Left forelimb (tissue), 1 donor: Measurements from ENCODE around the gene GDI2.
"Not testable (repeated sequence)": the region's sequence is repeated elsewhere in the genome, so short reads cannot be mapped to it uniquely, and the experiment has no call there.

Source experiments
- DNase-seq: peaks from one replicate; pipeline ENCODE4 v3.0.0-alpha.2; 2018; ENCODE audit warnings: low spot score

The GDI2 gene

DNA sequence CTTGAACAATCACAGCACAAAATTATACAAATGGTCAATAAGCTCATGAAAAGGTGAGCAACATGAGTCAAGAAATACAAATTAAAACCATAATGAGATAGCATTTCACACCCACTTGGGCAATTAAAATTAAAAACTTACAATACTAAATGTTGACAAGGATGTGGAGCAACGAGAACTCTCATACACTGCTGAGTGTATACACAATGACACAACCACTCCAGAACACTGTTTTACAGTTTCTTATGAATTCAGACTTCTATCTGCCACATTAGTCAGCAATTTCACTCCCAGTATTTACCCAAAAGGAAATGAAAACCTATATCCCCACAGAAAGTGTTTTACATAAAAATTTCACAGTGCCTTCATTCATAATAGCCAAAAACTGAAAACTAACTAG lies 31.1 kb downstream of the GDI2 start:
- DNase-seq, result no peak

DNA sequence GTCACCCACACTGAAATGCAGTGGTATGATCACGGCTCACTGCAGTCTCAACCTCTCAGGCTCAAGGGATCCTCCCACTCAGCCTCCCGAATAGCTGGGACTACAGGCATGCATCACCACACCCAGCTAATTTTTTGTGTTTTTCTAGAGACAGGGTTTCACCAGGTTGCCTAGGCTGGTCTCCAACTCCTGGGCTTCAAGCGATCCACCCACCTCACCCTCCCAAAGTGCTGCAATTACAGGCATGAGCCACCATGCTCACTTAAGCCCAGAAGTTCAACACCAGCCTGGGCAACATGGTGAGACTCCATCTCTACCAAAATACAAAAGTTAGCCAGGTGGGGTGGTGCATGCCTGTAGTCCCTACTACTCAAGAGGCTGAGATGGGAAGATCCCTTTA lies 33.5 kb downstream of the GDI2 start:
- DNase-seq, result no peak

DNA sequence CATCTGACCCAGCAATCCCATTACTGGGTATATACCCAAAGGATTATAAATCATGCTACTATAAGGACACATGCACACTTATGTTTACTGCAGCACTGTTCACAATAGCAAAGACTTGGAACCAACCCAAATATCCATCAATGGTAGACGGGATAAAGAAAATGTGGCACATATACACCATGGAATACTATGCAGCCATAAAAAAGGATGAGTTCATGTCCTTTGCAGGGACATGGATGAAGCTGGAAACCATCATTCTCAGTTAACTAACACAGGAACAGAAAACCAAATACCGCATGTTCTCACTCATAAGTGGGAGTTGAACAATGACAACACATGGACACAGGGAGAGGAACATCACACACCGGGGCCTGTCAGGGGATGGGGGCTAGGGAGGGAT lies 35.5 kb downstream of the GDI2 start:
- not testable (repeated sequence) for DNase-seq

DNA sequence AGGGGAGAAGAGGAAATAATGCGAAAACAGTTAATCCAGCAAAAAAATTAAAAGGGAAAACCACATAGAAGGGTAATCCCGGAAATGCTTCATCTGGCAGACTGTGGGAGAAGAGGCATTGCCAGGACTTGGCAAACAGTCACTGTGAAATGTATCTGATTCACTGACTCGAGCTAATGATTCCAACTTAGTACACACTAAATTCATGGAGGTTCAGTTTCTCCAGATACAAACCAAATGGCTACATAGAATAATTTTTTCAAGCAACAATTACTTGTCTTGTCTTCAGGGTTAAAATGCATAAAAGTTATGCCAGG lies 36.4 kb downstream of the GDI2 start:
- DNase-seq, result no peak

DNA sequence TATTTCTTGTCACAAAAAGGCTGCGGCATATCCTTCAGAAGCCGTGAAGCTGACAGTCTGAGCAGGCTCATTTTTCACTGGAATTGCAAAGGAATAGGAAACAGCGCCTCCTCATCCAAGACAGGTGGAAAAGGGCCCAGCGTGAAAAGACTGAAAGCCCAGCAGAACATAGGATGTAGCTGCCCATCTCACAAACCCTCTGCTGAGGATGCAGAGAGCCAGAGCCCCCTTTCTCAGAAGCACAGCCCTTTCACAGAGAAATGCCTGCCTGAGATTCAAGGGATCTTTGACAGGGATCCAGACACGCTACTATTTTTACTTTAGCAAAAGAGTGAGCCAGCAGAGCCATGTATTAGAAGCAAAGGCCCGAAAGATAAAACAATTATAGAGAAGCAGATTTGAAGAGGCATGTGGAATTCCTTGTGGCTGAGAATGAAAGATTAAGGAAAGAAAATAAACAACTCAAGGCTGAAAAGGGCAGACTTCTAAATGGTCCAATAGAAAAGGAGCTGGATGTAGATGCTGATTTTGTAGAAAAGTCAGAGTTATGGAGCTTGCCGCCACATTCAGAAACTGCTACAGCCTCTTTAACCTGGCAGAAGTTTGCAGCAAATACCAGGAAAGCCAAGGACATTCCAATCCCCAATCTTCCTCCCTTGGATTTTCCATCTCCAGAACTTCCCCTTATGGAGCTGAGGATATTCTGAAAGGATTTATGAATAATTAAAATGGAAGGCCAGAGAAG lies 36.9 kb downstream of the GDI2 start:
- no peak for DNase-seq

DNA sequence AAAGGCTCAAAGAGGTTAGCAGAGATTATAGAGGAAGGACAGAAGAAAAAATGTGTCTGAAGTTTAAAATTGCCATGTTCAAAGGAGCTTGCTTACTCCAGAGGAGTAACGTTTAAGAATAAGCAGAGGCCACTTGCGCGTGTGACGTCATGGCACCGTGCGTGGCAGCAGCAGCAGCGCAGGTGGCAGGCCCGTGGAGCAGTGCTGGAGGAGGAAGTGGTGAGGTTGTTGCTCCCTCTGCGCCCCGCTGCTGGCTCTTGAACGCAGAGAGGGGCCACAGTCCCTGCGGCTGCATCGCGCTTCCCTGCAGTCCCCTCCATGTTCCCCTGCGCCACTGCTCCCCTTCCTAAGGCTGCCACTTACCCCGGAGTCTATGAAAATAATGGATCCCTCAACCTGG lies 37.5 kb downstream of the GDI2 start:
- no peak for DNase-seq

DNA sequence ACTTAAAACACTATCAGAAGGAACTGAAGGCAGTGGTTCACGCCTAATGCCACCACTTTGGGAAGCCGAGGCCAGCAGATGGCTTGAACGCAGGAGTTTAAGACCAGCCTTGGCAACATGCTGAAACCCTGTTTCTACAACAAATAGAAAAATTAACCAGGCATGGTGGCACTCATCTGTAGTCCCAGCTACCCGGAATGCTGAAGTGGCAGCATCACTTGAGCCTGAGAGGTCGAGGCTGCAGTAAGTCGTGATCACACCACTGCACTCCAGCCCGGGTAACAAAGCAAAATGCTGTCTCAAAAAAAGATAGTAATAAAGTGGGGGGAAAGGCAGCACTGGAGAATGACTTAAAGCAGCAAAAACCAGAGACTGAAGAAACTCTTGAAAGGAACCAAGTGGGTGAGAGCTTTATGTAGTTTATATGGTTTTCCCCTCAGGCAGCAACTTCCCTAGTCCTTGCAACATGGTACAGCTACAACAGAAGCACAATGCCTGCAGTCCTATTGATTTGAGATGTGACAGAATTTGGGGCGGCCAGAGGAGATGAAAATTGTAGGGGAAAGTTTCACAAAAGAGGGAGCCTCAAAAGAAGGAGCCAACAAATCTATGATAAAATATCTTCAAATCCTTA lies 38.1 kb downstream of the GDI2 start:
- no peak for DNase-seq

DNA sequence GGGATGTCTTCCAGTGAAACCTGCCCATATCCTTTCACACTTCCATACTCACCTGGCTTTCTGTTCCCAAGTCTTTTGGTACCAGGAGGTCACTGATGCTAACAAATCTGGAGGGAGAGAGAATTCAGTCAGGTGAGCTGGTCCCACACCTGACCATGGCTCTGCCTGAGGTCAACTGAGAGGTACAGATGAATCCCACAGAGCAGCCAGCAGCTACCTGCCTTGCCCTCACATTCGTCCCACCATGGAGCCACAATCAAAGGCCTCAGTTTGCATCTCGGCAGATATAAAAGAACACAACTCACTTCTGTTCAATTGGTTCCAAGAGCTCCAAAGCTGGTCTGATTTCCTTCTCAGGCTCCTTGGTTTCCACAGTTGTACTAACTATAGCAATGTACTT lies 47.0 kb downstream of the GDI2 start:
- DNase-seq, result no peak

DNA sequence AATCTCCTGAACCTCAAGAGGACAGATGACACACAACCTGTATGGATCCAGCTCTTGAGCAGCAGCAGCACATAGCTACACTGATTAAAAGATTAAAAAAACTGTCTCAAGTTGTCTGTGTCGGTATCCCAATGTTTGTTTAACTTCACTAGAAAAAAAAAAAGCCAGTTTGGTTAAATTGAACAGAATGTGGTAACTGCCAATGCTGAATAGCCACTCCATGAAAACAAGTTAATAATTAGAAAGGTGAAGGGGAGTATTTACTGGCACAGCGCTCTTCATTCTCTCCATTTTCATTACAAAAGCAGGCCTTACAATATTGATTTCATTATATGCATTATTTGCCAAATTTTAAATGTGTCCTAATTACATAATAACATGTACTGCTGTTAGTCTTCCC lies 47.6 kb downstream of the GDI2 start:
- DNase-seq, result no peak

DNA sequence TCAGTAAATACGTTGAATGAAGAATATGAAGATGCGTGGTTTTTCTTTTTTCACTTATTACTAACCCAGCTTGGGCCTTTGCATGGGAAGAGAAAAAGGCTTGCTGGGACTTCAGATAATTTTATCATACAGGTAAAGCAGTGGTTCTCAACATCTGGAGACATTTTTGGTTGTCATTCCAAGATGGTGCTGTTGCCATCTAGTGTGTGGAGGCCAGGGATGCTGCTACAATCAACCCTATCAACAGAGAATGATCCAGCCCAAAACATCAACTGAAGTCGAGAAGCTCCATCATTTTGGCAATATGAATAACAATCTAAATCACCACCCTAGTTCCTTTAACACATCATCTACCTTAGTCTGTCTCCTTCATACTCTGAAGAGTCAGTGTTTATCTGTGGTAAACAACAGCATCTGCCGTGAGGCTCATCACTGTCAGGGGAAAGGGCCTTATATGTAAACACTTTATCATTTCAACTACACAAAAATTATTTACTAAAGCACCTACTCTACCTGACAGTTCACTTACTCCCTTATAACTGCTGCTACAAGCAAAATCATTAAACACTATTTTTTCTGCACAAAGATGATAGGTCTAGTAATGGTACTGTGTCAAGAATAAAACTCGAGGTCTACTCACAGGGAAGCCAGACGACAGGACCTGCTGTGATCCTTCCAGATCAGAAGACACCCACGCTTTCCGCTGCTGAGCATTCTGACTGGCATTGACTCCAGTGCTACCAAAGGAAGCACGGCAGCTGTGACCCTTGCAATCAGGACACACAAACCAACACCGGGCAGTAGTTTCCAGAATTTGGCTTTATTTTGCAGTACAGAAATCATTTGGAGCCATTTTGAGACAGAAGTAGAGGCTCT lies 48.6 kb downstream of the GDI2 start:
- no peak for DNase-seq

DNA sequence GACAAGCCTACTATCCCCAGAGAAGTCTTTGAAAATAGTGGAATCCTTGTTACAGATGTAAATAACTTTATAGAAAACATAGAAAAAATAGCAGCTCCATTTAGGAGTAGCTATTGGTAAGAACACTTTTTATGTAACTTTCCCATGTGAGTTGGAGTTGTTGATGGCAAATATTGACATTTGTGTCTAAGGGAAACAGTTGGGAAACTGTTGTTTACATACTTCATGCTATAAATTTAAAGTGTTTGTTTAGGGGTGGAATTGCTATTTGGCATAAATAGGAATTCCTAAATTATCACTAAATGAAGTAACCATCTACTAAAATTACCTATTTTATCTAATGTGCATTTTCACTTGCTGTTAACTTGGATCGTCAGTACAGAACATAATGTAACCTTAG lies 50.7 kb downstream of the GDI2 start:
- DNase-seq, result no peak

DNA sequence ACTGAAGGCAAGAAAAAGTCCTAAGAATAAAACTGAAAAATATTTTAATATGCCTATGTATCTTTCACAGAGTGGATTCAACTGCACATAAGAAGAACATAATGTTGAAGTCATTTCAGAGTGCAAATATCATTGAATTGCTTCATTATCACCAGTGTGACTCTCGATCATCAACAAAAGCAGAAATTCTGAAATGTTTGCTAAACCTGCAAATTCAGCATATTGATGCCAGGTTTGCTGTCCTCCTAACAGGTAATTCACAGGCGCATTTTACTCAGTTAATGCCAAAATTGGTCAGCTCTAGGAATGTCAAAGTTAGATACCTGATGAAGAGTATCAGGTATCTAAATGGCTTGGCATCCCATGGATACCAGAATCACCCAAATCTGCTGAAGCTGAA lies 52.0 kb downstream of the GDI2 start:
- no peak for DNase-seq

DNA sequence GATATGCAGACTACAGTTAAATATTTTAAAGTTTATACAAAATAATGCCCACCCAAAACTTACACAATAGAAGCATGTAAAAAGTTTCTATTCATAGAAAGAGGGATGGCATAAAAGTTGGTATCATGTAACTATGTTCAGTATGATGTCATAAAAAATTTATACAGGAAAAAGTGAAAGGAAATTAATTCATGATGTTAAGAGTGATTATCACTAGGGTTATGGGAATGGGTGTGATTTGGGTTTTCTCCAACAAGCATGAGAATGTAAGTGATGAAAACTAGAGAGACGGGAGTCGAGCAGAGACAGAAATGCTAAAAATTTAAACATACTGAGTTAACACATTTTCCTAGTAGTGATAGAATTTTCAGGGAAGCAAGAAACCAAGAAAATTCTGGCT lies 52.7 kb downstream of the GDI2 start:
- no peak for DNase-seq

DNA sequence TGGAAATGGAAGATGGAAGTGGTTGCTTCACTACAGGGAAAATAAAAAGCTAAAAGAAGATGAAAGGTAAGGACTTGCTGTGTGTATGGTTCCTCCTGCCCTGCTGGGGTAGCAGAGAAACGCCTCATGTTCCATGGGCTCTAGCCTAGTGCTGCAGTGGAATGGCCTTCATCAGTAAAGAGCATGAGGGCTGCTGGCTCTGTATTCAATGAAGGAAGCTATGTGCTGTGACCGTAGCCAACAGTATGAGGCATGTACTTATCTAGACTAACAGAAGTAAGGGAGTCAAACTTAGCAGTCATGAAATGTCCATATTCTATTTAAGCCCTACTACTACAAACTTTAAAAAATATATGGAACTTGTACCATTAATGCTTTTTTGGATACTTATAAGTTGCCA lies 54.3 kb downstream of the GDI2 start:
- no peak for DNase-seq

DNA sequence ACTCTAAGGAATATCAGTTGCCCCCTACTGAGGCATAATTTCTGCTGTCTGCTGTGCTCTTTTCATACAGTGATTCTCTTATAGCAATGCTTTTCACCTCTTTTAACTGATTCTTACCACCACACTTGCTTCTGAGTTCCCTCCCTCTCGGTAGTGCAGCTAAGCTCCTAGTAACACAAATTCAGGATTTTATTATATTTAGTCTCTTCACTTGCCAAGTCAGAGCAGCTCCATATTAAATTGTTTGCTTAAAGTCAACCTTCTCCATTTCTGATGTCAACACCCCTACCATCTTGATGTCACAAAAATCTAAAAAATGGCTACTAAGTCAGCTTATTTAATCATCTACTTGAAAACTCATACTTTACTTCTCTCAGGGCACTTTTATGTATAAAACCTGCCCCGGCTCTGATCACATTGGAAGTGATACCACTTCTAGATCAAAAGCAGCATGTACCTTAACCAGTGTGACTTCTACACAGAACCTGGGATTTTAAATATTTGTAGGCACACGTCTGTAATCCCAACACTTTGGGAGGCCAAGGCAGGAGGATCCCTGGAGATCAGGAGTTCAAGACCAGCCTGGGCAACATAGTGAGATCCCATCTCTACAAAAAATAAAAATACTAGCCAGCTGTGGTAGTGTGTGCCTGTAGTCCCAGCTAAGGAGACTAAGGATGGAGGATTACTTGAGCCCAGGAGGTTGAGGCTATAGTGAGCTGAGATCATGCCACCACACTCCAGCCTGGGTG lies 55.3 kb downstream of the GDI2 start:
- DNase-seq, result no peak

DNA sequence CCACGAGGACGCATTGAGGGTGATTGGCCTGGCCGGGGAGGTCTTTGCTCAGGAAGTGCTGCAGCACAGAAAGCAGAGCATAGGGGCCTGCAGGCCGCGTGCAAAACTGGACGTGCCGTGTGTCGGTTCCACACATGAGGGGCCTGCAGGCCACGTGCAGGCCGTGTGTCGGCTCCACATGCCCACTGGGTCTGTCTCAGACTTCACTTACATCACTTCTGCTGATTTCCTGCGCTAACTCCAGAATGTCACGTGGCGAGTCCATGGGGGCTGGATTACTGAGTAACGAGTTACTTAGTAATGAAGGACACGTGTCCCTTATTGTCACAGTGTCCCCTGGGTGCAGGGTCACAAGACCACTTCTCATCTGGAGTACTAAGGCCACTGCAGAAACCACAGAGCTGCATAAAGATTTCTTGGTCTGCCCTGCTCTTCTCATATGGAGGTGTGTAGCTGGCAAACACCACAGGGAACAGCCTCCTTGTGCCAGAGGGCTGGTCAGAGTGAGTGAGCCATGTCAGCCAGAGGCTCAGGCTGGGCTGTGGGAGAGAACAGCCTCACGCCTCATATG lies 60.8 kb downstream of the GDI2 start:
- DNase-seq, result no peak

DNA sequence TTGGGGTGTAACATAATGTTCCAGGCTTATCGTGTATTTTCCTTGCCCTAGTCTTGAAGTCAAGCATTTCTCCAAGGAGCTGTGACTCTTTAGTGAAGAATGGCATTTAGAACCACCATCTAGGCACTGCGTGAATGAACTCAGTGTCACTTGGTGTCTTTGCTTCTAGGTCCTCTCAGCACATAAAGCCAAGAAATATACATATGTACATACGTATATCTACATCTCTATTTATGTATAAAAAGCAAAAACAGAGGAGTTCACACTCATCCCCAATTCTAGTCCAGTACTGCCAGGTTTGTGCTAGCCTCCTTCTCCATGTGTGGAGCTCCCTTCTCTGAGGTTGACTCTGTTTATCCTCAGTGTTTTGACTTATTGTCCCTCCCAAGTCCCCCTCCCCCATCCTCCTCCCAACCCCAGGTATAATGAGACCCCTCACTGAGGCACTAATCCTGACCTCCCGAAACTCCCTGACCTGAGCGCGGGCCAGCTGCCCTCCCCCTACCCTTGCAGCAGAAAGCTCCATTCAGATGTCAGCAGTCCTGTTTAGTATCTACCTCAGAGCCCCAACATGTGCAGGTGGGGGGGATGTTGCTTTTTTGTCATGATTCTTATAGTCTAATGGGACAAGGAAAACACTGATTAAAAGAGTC lies 61.5 kb downstream of the GDI2 start:
- no peak for DNase-seq

DNA sequence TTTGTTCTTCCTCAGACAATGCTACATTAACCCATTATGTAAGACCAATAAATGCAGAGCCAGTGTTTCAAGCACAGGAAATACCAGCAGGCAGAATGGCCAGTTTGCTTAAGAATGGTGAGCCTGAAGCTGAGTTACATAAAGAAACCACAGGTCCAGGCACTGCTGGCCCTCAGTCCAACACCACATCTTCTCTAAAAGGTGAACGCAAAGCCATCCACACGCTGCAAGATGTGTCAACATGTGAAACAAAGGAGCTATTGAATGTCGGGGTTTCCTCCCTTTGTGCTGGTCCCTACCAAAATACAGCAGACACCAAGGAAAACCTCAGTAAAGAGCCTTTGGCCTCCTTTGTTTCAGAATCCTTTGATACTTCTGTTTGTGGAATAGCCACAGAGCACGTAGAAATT lies 64.8 kb downstream of the GDI2 start:
- no peak for DNase-seq

DNA sequence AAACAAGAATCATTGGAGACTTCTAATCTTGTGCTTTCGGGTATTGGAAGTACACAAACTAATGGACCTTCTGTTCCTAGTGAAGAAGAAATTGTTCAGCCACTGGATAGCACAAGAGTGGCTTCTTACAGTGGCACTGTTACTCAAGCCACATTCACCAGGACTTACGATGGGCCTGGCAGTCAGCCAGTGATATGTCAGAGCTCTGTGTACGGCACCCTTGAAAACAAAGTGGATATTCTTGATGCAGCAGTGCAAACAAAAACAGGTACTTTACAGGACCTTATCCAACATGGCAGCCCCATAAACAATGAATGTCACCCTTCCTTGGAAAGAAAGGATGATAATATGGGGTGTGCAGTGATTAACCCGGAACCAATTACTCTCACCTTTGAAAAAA lies 67.0 kb downstream of the GDI2 start:
- DNase-seq, result no peak

DNA sequence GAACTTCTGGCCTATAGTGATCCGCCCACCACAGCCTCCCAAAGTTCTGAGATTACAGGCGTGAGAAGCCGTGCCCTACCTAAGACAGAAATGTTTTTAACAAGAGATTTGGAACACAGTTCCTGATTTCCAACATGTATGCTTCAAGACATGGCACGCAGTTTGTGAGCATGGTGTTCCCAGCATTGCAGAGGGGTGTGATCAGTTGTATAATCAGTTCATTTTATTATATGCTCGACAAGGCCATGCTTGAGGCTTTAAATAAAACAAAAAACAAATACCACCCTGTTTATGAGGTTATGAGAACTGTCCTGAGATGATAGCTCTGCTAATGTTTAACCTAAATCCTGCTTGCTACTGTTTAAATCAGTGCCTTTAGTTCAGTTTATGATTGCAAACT lies 68.4 kb downstream of the GDI2 start:
- DNase-seq, result no peak

DNA sequence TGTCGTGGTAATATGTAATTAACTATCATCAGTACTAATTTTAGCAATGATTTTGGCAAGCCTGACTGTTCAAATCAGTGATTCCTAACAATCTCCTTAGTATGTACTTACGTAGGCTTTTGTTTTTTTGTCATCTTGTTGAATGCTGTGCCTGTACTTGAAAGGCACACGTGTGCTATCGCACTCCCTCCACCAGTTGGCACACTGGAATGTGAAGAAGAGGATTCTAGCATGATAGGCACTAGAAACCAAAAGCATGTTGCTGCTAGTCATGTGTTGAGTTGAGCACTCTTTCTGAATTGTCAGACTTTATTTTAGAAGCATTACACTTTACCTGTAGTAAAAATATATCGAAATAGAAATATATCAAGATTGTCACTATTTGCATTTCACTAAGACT lies 69.5 kb downstream of the GDI2 start:
- DNase-seq, result no peak

DNA sequence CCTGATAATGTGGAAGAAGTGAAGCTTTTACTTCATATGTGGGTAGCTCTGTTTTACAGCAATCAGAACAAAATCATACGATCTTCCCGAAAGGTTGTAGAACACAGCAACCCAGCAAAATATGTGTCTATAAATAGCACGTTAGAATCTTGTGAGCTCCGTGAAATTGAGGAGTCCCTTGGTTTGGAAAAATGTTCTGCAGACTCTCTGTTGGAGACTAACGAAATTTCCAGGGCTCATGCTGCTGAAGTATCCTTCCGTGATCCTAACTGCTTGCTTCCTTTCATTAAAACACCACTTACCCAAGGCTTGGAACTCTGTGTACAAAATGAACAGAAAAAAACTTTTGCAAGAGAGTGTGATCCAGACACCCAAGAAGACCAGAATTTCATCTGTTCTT lies 71.1 kb downstream of the GDI2 start:
- no peak for DNase-seq
